Choroid plexus epithelial cell (primary cell): Measurements from ENCODE around the gene BCR.

Source experiments
- DNase-seq: peaks from one replicate; pipeline ENCODE4 v3.0.0-alpha.2; 2010; ENCODE audit warnings: low read depth
- H3K4me3 ChIP-seq: 2 replicates; pipeline ENCODE4 v1.5.1; 2011; ENCODE audit warnings: low read depth, mild to moderate bottlenecking, control low read depth, low read length, moderate library complexity
- TF ChIP-seq, protein P1 (sequence below): conservative IDR thresholded peaks from 2 replicates; pipeline ENCODE4 v1.5.1; 2011; ENCODE audit warnings: low read depth, mild to moderate bottlenecking, control low read depth, inconsistent platforms, low read length, moderate library complexity

The BCR gene

DNA sequence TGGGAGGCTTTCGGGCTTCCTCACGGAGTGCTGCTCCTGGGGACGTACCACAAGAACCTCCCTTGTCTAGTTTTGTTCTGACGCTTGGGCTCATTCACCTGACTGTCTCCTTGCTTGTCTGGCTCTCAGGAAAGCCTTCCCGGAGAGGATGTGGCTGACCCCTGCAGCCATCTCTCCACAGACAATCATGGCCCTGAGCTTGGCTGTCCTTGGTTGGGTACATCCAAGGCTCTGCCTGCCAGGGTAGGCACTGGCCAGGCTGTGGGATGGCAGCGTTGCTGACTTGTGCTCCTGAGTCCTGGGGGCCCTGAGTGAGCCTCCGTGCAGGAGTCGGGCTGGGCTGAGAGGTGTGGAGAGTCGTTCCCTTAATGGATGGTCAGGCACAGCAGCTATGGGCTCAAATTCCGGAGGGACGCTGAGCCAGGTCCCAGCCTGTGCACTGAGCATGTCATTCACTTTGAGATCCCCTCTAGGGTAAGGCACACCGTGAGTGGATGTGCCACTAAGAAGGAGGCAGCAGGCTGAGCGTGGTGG, 32.8 kb downstream of the BCR start:
- no peak overlapping the region for H3K4me3 ChIP-seq
- TF ChIP-seq, protein P1, sequence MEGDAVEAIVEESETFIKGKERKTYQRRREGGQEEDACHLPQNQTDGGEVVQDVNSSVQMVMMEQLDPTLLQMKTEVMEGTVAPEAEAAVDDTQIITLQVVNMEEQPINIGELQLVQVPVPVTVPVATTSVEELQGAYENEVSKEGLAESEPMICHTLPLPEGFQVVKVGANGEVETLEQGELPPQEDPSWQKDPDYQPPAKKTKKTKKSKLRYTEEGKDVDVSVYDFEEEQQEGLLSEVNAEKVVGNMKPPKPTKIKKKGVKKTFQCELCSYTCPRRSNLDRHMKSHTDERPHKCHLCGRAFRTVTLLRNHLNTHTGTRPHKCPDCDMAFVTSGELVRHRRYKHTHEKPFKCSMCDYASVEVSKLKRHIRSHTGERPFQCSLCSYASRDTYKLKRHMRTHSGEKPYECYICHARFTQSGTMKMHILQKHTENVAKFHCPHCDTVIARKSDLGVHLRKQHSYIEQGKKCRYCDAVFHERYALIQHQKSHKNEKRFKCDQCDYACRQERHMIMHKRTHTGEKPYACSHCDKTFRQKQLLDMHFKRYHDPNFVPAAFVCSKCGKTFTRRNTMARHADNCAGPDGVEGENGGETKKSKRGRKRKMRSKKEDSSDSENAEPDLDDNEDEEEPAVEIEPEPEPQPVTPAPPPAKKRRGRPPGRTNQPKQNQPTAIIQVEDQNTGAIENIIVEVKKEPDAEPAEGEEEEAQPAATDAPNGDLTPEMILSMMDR: no peak
- DNase-seq: no peak

DNA sequence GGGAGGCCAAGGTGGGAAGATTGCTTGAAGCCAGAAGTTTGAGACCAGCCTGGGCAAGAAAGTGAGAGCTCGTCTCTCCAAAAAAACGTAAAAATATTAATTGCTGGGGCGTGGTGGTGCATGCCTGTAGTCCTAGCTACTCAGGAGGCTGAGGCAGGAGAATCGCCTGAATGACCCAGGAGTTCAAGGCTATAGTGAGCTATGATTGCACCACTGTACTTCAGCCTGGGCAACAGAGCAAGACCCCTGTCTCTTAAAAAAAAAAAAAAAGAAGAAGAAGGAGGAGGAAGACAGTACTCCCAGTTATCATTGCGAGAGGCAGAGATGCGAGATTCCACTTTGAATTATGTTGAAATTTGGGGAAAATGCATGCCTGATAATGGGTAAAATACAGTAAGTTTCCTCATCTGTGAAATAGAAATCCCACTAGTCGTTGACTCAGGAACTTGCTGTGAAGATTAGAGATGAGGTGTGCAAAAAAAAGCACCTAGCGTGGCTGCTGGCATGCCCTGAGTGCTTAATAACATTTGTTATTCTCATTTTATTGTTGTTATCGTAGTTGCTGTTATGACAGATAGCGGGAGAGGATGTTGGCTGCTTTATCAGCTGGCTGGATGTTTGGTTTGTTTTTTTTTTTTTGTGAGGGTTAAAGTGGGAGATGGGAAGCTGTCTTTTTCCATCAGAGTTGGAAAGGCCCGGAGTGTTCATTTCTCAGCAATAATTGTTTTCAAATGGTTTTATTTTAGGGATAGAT, 33.4 kb downstream of the BCR start:
- TF ChIP-seq, protein P1: no peak
- H3K4me3 ChIP-seq: no peak overlapping the region
- no peak for DNase-seq

DNA sequence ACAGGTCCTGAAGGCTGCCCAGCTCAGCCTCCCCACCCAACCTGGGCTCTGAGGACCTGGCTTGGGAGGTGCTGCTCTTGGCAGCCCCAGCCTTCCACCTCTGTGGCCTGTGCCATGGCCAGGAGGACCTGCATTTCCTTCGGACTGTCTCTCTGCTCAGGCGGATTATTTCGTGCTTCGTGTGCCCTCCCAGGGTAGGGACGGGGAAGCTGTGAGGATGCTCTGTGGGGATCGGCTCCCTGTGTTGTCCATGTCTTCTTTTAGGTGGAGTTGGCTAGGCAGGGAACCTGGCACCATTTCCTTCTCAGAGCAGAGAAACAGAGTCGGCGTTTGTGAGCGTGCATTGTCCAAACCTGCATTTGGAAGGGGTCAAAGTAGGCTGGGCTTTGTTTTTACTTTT, 34.1 kb downstream of the BCR start:
- DNase-seq: no peak
- H3K4me3 ChIP-seq: no peak overlapping the region

DNA sequence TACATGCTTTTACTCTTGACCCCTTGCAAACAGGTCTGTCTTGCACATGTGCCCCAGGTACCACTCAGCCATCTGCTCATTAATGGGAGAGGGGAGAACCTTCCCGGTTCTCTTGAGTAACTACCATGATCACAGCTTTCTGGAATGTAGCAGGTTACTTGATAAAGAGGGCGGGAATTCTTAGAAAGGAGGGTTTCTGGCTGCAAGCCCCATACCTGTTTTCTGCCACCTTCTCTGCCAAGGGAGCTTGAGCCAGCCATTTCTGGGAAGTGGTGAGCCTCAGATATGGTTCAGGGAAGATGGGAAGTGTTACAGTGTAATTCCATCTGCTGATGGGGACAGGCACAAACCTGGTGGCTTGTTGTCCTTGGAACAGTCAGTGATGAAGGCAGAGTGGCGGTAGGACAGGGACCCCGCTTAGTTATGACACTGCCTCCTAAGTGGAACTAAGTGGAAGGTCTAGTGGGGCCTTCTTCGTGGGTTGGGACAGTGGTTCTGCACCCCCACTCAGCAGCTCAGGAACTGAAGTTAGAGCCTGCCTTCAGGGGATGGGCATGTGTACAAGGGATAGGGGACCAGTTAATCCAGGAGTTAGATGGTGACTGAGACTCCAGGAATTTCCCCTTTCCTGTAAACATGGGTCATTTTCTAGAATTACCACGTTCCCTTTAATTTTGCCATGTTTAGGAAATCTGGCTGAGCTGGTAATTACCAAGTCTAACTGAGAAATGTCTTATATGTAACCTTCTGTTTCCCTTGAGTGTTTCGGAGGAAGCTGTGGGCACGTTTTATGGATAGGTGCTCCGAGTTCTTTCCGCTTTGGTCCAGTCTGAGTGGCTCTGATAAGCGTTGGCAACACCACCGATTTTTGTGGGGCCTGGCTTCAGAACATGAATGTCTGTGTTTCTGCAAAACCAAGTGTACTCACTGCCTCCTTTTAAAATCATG, 35.3 kb downstream of the BCR start:
- DNase-seq: no peak
- H3K4me3 ChIP-seq: no peak overlapping the region

More for the DNA sequence above, 34.1 kb downstream of the BCR start:
- TF ChIP-seq, protein P1: no peak

DNA sequence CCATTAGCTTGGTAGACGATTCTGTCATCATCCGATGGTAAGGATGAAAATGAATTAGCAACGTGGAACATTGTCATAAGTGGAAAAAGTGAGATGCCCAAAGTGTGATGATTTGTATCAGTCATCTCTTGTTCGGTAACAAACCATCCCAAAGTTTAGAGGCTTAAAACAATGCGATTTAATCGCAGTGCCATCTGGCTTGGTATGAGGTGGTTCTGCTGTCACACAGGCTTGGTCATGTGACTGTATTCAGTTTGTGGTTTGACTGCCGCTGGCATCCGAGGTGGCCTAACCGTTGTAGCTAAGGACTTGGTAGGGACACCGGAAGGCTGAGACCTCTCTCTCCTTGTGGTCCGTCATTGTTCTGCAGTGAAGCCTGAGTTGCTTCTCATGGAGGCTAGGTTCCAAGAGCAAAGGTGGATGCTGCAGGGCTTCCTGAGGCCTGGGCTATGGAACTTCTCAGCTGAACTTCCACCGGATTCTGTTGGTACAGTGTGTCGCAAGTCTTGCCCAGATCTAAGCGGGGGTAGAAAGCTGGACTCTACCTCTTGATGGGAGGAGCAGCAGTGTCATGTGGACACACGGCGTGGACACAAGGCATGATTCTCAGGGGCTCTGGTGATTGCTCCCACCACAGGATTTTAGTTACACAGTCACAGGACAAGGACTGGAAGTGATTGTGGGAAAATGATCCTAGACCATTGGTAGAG, 36.3 kb downstream of the BCR start:
- no peak for DNase-seq
- TF ChIP-seq, protein P1: no peak
- no peak overlapping the region for H3K4me3 ChIP-seq

More for the DNA sequence above, 35.3 kb downstream of the BCR start:
- TF ChIP-seq, protein P1: no peak

DNA sequence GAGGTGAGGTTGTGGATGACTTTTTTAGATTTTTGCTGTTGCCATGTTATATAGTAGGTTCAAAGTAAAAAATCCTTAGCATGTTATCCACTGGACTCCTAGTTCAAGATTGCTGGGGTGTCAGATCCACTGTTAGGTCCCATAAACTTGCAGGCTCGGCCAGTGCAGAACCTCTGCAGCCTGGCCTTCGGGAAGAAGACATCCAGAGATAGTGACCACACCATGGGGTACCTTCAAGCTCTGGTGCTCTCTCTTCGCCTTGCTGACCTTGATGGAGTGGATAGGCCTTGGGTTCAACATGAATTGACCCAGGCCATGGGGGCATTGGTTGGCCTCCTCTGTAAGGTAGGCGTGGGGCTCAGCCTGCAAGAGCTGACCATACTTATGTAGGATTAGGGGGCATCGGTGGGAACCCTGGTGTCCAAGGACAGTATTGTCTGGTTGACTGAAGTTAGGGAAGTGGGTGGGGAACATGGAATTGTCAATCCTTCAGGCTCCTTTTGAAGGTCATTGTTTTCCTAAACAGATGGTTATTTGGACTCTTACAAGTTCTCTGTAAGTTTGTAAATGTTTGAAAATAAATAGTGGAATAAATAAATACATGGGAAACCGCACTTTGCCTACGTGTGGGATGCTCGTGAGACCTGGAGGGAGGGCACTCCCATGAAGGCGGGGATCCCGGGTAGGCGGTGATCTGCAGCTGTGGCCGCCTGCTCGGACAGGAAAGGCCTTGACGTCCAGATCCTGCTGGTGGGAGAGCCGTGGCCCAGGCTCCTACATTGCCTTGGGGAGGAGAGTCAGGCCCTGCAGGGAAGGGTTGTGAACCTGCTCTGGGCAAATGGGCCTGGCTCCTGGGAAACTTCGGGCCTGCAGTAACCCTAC, 37.1 kb downstream of the BCR start:
- H3K4me3 ChIP-seq: no peak overlapping the region
- TF ChIP-seq, protein P1: no peak
- DNase-seq: no peak
